Erythroblast (primary cell): ENCODE measurements around the gene ADAMTS9.

Source experiments
- GATA1 ChIP-seq: IDR thresholded peaks from 2 replicates; pipeline ENCODE4 v1.6.1; 2011; ENCODE audit warnings: low read depth, mild to moderate bottlenecking, control low read depth, low read length, moderate library complexity
- POLR2A ChIP-seq: IDR thresholded peaks from 2 replicates; pipeline ENCODE4 v1.6.1; 2011; ENCODE audit warnings: mild to moderate bottlenecking, low read length

DNA sequence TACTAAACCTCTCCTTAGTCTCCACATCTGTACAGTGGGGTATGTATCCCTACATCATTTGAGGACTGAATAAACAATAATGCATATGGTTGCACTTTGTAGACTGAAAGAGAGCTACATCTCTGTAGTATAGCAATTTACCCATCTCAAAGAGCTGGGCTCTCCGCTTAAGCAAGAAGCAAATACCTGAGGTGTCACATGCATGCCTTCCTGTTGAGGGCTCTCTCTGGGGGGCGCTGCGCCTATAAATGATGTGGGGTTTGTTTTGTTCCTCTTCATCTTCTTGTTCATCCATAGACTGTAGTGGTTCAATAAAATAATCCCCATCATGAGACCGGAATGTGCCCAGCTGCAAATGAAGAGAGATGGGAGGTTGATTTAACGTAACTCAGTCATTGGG, 6.8 kb downstream of the ADAMTS9 start:
- TF ChIP-seq POLR2A (no peak), GATA1 (no peak)
